ENCODE data around the gene OR2T35. TPM values are rescaled to one million over a fixed set of nuclear protein-coding genes. Genes with fewer than 3 reads are reported as not detected.
"Not testable (repeated sequence)": the region's sequence is repeated elsewhere in the genome, so short reads cannot be mapped to it uniquely, and the experiment has no call there.

OR2T35 gene
- not detected for total RNA-seq

GRCh38 chr1:248645178-248645577 lies at the start of gene OR2T35:
Gene OR2T35 (minus strand): TSS chr1:248645278. CDS start chr1:248639258, 6,020 bp downstream.
- not testable (repeated sequence) for DNase-seq

- no peak for DNase-seq
Observed at GRCh38 chr1:248691567-248692155, 46.6 kb upstream of the OR2T35 start.

GRCh38 chr1:248688527-248689298 lies 43.6 kb upstream of the OR2T35 start:
- DNase-seq = no peak

- DNase-seq = no peak
Observed at GRCh38 chr1:248686815-248687214, 41.7 kb upstream of the OR2T35 start.

- DNase-seq = no peak
Observed at GRCh38 chr1:248681651-248682050, 36.6 kb upstream of the OR2T35 start.

GRCh38 chr1:248670003-248670402 lies 24.9 kb upstream of the OR2T35 start:
- no peak for DNase-seq

- DNase-seq = not testable (repeated sequence)
Observed at GRCh38 chr1:248663453-248664328, 18.6 kb upstream of the OR2T35 start.

- not testable (repeated sequence) for DNase-seq
Observed at GRCh38 chr1:248656797-248657196, 11.7 kb upstream of the OR2T35 start.

- not testable (repeated sequence) for DNase-seq
Observed at GRCh38 chr1:248655354-248655753, 10.3 kb upstream of the OR2T35 start, which contains the start of gene OR2T27. Gene OR2T27 (minus strand): TSS chr1:248655528. CDS start chr1:248650884, 4,644 bp downstream.

- DNase-seq = not testable (repeated sequence)
Observed at GRCh38 chr1:248648770-248649536, 3.9 kb upstream of the OR2T35 start.

GRCh38 chr1:248642971-248643651 lies 2.0 kb downstream of the OR2T35 start:
- DNase-seq = not testable (repeated sequence)

- not testable (repeated sequence) for DNase-seq
Observed at GRCh38 chr1:248641583-248641982, 3.5 kb downstream of the OR2T35 start.

GRCh38 chr1:248640906-248641305 lies 4.2 kb downstream of the OR2T35 start:
- DNase-seq = not testable (repeated sequence)

- DNase-seq = not testable (repeated sequence)
Observed at GRCh38 chr1:248639652-248640051, 5.4 kb downstream of the OR2T35 start.

- DNase-seq = not testable (repeated sequence)
Observed at GRCh38 chr1:248636612-248637011, 8.5 kb downstream of the OR2T35 start.

- DNase-seq = not testable (repeated sequence)
Observed at GRCh38 chr1:248634991-248635390, 10.1 kb downstream of the OR2T35 start, which contains the start of gene OR2T11. Gene OR2T11 (minus strand): TSS chr1:248635091. CDS start chr1:248627128, 7,963 bp downstream.

- DNase-seq = no peak
Observed at GRCh38 chr1:248631354-248632008, 13.6 kb downstream of the OR2T35 start.

GRCh38 chr1:248630551-248630950 lies 14.5 kb downstream of the OR2T35 start:
- DNase-seq = no peak

GRCh38 chr1:248627971-248628844 lies 16.9 kb downstream of the OR2T35 start:
- no peak for DNase-seq

- DNase-seq = no peak
Observed at GRCh38 chr1:248625971-248626370, 19.1 kb downstream of the OR2T35 start.
